Esophagus muscularis mucosa (tissue), 3 donors: ENCODE measurements around the gene PXN.

ENCODE experiments used
- CTCF ChIP-seq, 3 experiments: fragments of 200-600 bp in 2 of 3; fragments of 450-650 bp in 1 of 3; sonication (generic) in 2 of 3; IDR thresholded peaks; one replicate each; pipeline ENCODE4 v1.5.1; 2017 to 2019; ENCODE audit warnings: antibody characterized with exemption in 3 of 3, mild to moderate bottlenecking in 2 of 3, moderate library complexity in 1 of 3
- POLR2A ChIP-seq: fragments of 450-650 bp; IDR thresholded peaks from one replicate; pipeline ENCODE4 v1.6.1; 2017; ENCODE audit warnings: antibody characterized with exemption, moderate library complexity, mild to moderate bottlenecking, low read depth
- POLR2AphosphoS5 ChIP-seq, 2 donors: sonication (generic); formaldehyde crosslinking; IDR thresholded peaks; one replicate each; pipeline ENCODE4 v1.6.1; 2017; ENCODE audit warnings: antibody characterized with exemption in 2 of 2

GRCh38 chr12:120183211-120183631 lies 82.3 kb downstream of the PXN start:
- TF ChIP-seq CTCF (IDR thresholded peaks at IDR 0.05) (no peak), POLR2AphosphoS5 (IDR thresholded peaks at IDR 0.05) (no peak), POLR2A (no peak)
